Subcutaneous abdominal adipose tissue (tissue), 5 donors: ENCODE data around the gene LIX1L.
"Not testable (repeated sequence)": the region's sequence is repeated elsewhere in the genome, so short reads cannot be mapped to it uniquely, and the experiment has no call there.

Experiments
- H3K27ac ChIP-seq: one replicate; pipeline ENCODE4 v1.7.0; 2013; ENCODE audit warnings: low read depth, mild to moderate bottlenecking, inconsistent platforms, low read length, moderate library complexity
- H3K27me3 ChIP-seq, 5 donors: one replicate each; pipeline ENCODE4 v1.7.0; 2013; ENCODE audit warnings: low read length in 5 of 5, inconsistent platforms in 1 of 5; ENCODE audit not compliant: control insufficient read depth in 5 of 5, insufficient read depth in 4 of 5
- H3K36me3 ChIP-seq, 5 donors: one replicate each; pipeline ENCODE4 v1.7.0; 2013; ENCODE audit warnings: low read length in 5 of 5; ENCODE audit not compliant: control insufficient read depth in 5 of 5, insufficient read depth in 5 of 5
- H3K4me1 ChIP-seq, 5 donors: one replicate each; pipeline ENCODE4 v1.7.0; 2013; ENCODE audit warnings: low read length in 5 of 5, mild to moderate bottlenecking in 3 of 5, moderate library complexity in 1 of 5; ENCODE audit not compliant: control insufficient read depth in 5 of 5, insufficient read depth in 5 of 5
- H3K4me3 ChIP-seq, 5 donors: one replicate each; pipeline ENCODE4 v1.7.0; 2013; ENCODE audit warnings: low read length in 5 of 5, low read depth in 1 of 5
- H3K9ac ChIP-seq, 5 donors: one replicate each; pipeline ENCODE4 v1.7.0; 2013; ENCODE audit warnings: low read length in 5 of 5, mild to moderate bottlenecking in 4 of 5, moderate library complexity in 3 of 5
- H3K9me3 ChIP-seq, 5 donors: one replicate each; pipeline ENCODE4 v1.7.0; 2013; ENCODE audit warnings: low read length in 5 of 5; ENCODE audit not compliant: control insufficient read depth in 5 of 5
- donor health status: healthy.
- donor health status: healthy.
- donor health status: healthy.
- donor health status: healthy.
- donor health status: healthy.

The LIX1L gene

DNA sequence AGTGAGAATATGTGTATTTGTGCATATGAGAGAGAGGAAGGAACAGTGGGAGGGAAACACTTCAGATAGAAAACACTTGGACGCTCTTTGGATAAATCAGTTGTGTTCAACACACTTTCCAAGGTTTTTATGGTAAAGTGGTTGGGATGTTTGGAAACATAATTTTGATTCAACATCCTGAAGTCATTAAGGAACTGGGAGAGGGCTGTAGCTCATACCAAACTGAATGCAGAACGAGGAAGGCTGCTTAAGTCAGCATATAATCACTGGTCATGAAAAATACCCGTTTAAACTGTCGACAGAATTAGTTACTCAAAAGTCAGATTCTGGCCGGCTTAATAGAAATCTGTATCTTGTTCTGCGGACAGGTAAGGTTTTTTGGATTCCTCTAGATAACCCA lies 14.9 kb downstream of the LIX1L start:
- H3K4me1 ChIP-seq, result no peaks in the 10 kb centered on the region
- H3K27me3 ChIP-seq, result no peaks in the 10 kb centered on the region
- H3K9ac ChIP-seq, result no peak overlapping the region
- H3K9me3 ChIP-seq, result no peaks in the 10 kb centered on the region
- H3K4me3 ChIP-seq, result no peak overlapping the region
- H3K27ac ChIP-seq, result no peak overlapping the region
- peaks cover 10 to 25% (median 22%) of the 10 kb centered on the region in 5 donors for H3K36me3 ChIP-seq

DNA sequence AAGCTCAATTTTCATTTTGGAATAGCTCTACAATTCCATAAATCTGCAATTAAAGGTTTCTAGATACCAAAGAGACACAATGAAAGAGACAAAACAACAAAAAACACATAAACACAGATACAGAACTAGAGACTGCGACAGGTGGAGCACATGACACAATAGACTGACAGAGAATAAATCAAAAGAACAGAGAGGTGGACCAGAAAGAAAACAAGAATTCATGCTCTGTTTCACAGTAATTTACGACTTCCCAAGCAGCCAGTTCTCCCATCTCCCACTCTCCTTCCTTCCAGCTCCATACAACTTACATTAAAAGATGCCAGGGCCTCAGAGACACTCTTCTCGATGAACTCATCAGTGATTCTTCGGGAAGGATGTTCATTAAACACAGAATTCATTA lies 15.4 kb downstream of the LIX1L start:
- Histone ChIP-seq H3K36me3 (peaks cover 12 to 25% (median 22%) of the 10 kb centered on the region in 5 donors), H3K27ac (no peak overlapping the region)

DNA sequence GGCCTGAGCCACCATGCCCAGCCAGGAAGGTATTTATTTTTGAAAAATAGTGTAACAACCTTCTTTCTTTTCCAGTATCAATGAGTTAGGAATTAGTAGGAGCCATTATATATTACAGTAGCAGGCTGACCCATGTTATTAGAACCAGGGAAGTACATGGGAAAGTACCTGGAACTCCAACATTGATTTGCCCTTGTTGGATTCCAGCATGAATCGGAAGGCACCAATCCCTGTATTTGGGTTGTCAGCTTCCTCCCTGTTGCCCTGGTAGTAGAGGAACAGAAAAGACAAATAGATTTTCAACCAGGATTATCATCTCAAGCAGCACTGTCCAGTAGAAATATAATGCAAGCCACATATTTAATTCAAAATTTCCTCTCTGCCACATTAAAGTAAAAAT lies 20.4 kb downstream of the LIX1L start:
- Histone ChIP-seq H3K4me3 (no peak overlapping the region), H3K27me3 (no peaks in the 10 kb centered on the region), H3K36me3 (peaks cover 14 to 37% (median 29%) of the 10 kb centered on the region in 5 donors), H3K9me3 (no peaks in the 10 kb centered on the region), H3K27ac (no peak overlapping the region), H3K9ac (no peak overlapping the region), H3K4me1 (peaks cover 0 to 3% (median 0%) of the 10 kb centered on the region in 5 donors)

More for the DNA sequence above, 15.4 kb downstream of the LIX1L start:
- Histone ChIP-seq H3K9ac (no peak overlapping the region), H3K4me3 (no peak overlapping the region), H3K4me1 (no peaks in the 10 kb centered on the region), H3K27me3 (no peaks in the 10 kb centered on the region), H3K9me3 (no peaks in the 10 kb centered on the region)

DNA sequence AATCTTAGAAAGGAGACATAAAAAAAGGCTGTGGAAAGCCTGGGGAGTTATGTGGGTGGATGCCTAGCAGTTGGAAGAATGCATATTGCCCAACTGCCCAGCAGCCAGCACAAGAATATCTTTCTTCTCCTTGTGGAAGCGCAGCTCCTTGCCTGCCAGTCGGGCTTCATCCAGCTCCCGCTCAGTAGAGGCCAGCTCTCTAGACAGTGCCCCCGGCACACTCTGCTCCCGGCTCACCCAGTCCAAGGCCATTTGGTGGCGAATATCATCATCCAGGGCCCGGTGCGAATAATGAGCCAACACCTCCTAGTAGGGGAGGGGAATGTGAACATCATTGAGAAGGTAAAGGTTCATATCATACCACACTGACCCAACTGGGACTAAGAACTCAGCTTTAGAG lies 21.6 kb downstream of the LIX1L start:
- Histone ChIP-seq H3K27ac (peak overlapping the region; percentile 37), H3K27me3 (no peaks in the 10 kb centered on the region), H3K36me3 (peaks cover 12 to 34% (median 21%) of the 10 kb centered on the region in 5 donors), H3K4me3 (no peak overlapping the region), H3K9ac (no peak overlapping the region), H3K4me1 (peaks cover 0 to 3% (median 0%) of the 10 kb centered on the region in 5 donors), H3K9me3 (no peaks in the 10 kb centered on the region)

DNA sequence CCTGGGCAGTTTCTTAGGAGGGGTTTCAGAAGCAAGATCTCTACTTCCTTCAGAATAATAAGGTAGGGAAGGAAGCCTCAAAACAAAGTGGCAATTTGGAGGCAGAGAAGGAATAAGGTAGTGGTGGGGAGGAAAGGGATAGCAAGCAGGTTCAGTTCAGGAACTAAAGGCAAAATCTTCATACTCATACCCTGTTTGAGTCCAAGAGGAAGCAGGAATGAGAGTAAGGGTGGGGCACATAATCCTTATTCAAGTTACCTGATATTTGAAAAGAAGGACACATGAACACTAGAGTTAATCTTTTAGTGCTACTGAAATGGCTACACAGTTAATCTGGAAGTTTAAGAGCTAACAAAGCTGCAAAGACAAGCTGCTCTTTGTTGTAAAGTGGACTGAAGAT lies 22.1 kb downstream of the LIX1L start:
- Histone ChIP-seq H3K4me3 (no peak overlapping the region), H3K27ac (no peak overlapping the region), H3K9me3 (no peaks in the 10 kb centered on the region), H3K9ac (no peak overlapping the region), H3K36me3 (peaks cover 12 to 36% (median 21%) of the 10 kb centered on the region in 5 donors), H3K27me3 (no peaks in the 10 kb centered on the region), H3K4me1 (peaks cover 0 to 3% (median 0%) of the 10 kb centered on the region in 5 donors)

DNA sequence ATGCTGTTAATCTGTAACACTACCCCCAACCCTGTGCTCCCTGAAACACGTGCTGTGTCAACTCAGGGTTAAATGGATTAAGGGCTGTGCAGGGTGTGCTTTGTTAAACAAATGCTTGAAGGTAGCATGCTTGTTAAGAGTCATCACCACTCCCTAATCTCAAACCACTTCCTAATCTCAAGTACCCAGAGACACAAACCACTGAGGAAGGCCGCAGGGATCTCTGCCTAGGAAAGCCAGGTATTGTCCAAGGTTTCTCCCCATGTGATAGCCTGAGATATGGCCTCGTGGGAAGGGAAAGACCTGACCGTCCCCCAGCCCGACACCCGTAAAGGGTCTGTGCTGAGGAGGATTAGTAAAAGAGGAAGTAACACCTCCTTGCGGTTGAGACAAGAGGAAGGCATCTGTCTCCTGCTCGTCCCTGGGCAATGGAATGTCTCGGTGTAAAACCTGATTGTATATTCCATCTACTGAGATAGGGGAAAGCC lies 25.3 kb downstream of the LIX1L start:
- H3K27me3 ChIP-seq, H3K4me3 ChIP-seq, H3K4me1 ChIP-seq, H3K9ac ChIP-seq, H3K9me3 ChIP-seq, H3K27ac ChIP-seq: not testable (repeated sequence)
- peaks cover 12 to 33% (median 20%) of the 10 kb centered on the region in 5 donors for H3K36me3 ChIP-seq

DNA sequence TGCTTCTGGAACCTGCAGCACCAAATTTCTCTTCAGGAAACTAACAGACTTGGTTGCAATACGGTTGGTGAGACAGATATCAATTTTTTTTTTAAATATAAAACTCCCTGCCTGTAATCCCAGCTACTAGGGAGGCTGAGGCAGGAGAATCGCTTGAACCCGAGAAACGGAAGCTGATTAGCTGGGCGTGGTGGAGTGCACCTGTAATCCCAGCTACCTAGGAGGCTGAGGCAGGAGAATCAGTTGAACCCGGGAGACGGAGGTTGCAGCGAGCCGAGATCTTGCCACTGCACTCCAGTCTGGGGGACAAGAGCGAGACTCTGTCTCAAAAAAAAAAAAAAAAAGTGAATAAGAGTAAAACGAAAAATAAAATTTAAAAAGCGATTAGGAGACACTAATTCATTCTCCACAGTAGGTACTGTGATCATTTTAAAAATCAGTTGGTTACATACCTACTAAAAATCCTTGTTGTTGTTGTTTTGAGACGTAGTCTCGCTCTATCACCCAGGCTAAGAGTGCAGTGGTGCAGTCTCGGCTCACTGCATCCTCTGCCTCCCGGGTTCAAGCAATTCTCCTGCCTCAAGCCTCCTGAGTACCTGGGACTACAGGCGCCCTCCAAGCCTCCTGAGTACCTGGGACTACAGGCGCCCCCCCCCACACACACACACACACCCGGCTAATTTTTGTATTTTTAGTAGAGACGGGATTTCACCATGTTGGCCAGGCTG lies 29.7 kb downstream of the LIX1L start:
- H3K4me1 ChIP-seq, result peaks cover 2 to 20% (median 17%) of the 10 kb centered on the region in 5 donors
- no peaks in the 10 kb centered on the region for H3K27me3 ChIP-seq
- peaks cover 0 to 15% (median 3%) of the 10 kb centered on the region in 5 donors for H3K36me3 ChIP-seq
- peak overlapping the region; percentile 97 for H3K27ac ChIP-seq
- peak overlapping the region; percentile 35 to 89 (median 86) for H3K9ac ChIP-seq
- no peaks in the 10 kb centered on the region for H3K9me3 ChIP-seq
- peak overlapping the region; percentile 76 to 97 (median 88) for H3K4me3 ChIP-seq

DNA sequence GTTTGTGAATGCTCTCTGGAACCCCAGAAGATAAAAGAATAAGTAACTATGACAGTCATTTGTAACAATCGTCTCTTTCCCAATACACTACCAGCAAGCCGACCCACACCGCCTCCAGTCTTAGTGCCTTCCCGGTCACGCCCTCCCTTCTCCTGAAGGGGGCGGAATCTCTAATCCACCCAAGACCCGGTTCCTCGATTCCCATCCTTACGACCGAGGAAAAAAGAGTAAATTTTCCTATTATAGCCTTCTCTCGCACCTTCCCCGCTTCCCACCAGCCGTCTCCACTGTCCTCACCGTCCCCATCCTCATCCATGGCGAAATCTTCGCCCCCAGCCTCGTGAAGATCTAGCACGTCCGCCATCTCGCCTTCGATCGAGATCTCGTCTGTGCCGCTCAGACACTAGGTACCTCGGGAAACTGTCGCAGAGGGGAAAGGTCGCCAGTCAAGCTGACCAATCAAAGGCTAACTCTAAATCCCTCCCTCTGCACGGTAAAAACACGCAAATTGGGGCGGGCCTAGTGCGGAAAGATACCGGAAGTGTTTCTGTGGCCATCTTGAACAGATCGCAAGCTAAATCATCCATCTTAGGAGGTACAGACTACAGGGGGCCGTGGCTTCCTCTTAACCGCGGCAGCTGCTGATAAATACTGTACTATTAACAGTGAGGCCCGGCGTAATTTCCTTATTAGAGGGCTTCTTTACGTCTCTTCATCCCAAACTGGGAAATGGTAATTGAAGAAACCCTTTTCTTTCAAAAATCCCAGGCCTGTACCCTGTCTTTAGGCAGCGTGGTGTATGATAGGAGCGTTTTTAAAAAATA lies 30.5 kb downstream of the LIX1L start, which contains the start of gene RBM8A:
Gene RBM8A (minus strand): TSS at position 422 of the 824 bp plus-strand sequence. CDS start 58 bp downstream, at position 364.
- H3K4me1 ChIP-seq, result peaks cover 2 to 20% (median 17%) of the 10 kb centered on the region in 5 donors
- H3K36me3 ChIP-seq, result peaks cover 0 to 15% (median 3%) of the 10 kb centered on the region in 5 donors
- peak within 1 kb of the TSS; percentile 76 to 97 (median 88) for H3K4me3 ChIP-seq
- H3K27me3 ChIP-seq, result no peaks in the 10 kb centered on the region
- peak within 1 kb of the TSS; percentile 82 to 93 (median 87) for H3K9ac ChIP-seq
- H3K9me3 ChIP-seq, result no peaks in the 10 kb centered on the region
- peak within 1 kb of the TSS; percentile 97 for H3K27ac ChIP-seq

DNA sequence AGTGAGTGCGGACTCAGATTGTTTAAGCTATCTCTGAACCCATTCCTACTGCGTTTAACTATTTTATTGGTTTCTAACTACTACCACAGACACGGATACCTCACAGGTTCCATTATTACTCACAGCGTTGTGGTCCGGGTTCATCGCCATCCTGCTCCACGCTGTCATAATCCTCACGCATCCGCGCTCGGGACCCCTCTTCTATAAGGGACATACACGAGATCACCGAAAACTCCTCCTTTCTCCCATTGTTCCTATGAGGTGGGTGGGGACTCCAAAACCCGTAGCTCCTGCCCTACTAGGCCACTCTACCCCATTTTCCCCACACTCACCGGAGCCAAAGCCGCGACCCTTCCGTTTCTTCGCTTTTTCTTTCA lies 31.1 kb downstream of the LIX1L start:
- Histone ChIP-seq H3K9me3 (no peaks in the 10 kb centered on the region), H3K36me3 (peaks cover 0 to 15% (median 2%) of the 10 kb centered on the region in 5 donors), H3K4me1 (peaks cover 2 to 20% (median 17%) of the 10 kb centered on the region in 5 donors), H3K27ac (peak overlapping the region; percentile 97), H3K4me3 (peak overlapping the region; percentile 76 to 97 (median 88)), H3K27me3 (no peaks in the 10 kb centered on the region), H3K9ac (peak overlapping the region; percentile 82 to 93 (median 87))
